Activated CD8-positive, alpha-beta memory T cell treated with anti-CD3 and anti-CD28 coated beads, Interleukin-2, amount 50 U/mL, for 24 hours (primary cell): ENCODE measurements around the gene FXR2.
"Not testable (repeated sequence)": the region's sequence is repeated elsewhere in the genome, so short reads cannot be mapped to it uniquely, and the experiment has no call there.

Experiments used
- DNase-seq: peaks from one replicate; pipeline ENCODE4 v3.0.0-alpha.2; 2020; ENCODE audit errors: extremely low read depth

FXR2 gene

DNA sequence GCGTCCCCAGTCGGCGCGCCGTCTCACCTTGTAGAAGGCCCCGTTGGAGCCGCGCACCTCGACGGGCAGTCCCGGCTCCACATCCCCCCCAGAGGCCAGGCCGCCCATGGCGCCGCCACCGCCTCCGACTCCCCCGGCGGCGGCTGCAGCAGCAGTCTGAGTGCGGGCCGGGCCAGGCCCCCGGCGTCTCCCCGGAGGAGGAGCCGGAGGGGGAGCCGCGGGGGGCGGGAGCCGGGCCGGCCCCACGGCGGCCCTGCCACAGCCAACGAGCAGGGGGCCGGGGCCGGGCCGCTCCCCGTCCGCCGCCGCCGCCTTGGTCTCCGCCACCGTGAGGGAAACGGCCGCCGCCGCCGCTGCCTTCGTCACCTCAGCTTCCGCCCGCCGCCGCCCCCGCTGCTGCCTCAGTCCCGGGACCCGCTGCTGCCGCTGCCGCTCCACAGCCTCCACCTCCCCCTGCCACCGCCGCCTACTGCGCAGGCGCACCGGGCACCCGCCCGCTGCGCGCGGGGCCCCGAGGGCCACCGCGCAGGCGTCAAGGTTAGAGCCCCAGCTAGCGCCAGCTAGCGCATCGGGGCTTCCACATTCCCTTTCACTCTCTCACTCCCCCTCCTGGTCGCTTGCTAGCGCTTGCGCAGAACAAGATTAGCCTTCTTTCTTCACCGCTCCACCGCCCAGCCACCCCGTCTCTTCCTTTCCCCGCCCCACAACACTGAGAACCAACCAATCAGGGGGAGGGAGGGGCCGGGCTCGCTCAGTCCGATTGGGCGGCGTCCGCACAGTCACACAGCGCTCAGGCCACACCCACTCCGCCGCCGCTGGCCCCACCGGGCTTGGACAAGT is at the start of gene FXR2:
Gene FXR2, minus strand, starts transcription at position 473 of the 840 bp plus-strand sequence. Its CDS starts 365 bp downstream, at position 108.
- peak; percentile 99 for DNase-seq

- DNase-seq = no peak
Measured at GRCh38 chr17:7656958-7657609, 42.4 kb upstream of the FXR2 start.

DNA sequence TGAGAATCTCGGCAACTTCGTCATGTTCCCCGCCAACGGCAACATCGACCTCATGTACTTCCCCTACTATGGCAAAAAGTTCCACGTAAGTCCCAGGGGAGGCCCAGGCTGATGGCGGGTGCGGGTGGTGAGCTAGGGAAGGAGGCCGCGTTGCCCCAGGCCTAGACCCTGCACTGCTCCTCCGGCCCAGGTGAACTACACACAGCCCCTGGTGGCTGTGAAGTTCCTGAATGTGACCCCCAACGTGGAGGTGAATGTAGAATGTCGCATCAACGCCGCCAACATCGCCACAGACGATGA is 40.8 kb upstream of the FXR2 start:
- DNase-seq = no peak

- no peak for DNase-seq
Measured at GRCh38 chr17:7654832-7655540, 40.3 kb upstream of the FXR2 start.

- no peak for DNase-seq
Measured at GRCh38 chr17:7652388-7653356, 38.0 kb upstream of the FXR2 start.

DNA sequence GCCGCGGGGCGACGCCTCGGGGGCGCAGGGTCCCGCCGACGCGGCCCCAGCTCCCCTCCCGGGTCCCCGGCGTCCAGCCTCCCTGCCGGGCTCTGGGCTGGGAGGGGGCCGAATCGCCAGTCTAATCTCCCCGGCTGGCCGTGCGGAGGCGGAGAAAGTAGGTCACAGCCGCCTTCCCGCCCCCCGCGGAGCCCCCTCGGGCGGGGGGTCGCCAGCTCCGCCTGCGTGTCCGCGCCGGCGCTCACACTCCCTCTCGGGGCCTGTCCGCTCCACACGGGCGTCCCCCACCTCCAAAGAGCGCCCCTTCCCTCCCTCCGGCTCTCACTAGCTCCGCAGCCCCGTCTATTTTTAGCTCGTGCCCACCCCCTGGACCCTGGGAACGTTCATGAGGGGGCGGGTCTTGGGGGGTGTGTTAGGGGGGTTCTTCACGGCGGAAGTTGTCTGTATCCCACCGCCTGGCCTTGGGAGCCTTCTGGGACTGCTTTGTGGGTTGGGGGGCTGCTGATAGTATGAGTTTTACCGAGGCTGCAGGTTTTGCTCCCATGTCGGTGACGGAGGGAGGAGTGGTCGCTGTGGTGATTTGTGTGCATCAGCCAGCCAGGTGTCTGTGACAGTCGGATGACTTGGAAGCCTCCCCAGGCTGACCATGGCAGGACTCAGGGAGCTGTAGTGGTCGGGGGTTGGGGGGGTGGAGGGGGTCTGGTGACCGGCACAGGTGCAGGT is 37.1 kb upstream of the FXR2 start:
- no peak for DNase-seq

- no peak for DNase-seq
Measured at GRCh38 chr17:7651097-7651664, 36.5 kb upstream of the FXR2 start.

DNA sequence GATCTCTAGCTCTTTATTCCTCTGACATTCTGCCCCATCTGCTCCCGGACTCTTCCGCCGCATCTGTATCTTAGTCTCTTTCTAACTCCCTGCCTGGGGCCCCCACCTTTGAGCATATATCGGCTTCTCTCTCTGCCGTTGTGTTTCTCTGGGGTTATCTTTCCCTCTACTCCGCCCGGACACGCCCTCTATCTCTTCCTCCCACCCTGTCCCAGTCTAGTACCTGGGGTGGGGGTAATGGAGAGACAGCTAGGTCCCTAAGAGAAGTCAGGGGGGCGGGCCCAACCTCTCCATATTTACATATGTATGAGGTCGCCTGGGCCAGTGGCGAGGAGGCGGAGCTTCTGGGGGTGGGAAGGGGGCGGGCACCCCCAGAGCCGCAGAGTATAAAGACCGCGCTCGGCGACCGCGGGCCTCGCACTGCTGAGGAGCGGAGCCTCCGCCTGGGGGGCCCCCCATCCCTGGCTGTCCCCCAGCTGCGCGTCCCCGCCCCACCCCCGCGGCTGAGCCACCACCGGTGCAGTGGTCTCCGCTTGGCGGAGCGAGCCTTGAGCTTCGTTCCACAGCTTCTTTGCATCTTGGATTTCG is 35.9 kb upstream of the FXR2 start, which contains the start of gene ATP1B2:
Gene ATP1B2, plus strand, starts transcription at position 418 of the 588 bp plus-strand sequence. CDS start 593 bp downstream, outside the sequence.
- peak; percentile 33 for DNase-seq

DNA sequence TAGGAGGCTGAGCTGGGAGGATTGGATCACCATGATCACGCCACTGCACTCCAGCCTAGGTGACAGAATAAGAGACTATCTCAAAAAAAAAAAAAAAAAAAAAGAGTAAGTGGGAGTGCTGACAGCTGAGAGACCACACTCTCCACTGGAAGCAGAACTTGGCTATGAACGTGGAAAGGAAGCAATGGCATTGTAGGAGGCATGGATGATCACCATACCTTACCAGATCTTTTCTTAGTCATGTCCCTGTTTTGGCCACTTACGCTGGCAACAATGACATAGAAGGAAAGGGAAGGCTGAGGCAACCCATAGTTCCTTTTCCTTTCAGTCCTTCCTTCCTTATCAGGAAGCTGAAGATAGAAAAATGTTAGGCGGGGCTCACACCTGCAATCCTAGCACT is 32.3 kb upstream of the FXR2 start:
- no peak for DNase-seq

DNA sequence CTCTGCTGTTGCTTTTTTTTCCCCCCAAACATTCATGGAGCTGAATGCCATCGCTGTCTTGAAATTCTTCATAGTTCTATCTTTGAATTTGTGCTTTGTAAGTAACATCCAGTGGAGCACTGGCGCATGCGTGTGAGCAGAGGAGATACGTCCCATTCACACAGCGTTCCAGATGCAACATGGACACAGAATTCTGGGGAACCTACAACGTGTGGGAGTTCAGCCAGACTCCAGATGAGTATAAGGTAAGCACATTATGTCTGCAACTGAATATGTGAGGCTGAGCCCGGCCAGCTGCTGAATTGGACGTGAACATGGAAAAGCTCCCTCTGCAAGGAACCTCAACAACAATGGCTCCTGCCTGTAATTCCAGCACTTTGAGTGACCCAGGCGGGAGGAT is 31.8 kb upstream of the FXR2 start:
- no peak for DNase-seq

- no peak for DNase-seq
Measured at GRCh38 chr17:7644775-7645174, 30.1 kb upstream of the FXR2 start.

GRCh38 chr17:7641635-7642034 is 26.9 kb upstream of the FXR2 start:
- not testable (repeated sequence) for DNase-seq

DNA sequence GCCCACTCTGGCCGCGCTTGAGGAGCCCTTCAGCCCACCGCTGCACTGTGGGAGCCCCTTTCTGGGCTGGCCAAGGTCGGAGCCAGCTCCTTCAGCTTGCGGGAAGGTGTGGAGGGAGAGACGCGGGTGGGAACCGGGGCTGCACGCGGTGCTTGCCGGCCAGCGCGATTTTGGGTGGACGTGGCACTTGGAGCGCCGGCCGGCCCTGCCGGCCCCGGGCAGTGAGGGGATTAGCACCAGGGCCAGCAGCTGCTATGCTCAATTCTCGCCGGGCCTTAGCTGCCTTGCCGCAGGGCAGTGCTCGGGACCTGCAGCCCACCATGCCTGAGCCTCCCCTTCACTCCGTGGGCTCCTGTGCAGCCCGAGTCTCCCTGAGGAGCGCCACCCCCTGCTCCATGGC is 26.1 kb upstream of the FXR2 start:
- no peak for DNase-seq

GRCh38 chr17:7636163-7636562 is 21.5 kb upstream of the FXR2 start:
- DNase-seq = no peak

DNA sequence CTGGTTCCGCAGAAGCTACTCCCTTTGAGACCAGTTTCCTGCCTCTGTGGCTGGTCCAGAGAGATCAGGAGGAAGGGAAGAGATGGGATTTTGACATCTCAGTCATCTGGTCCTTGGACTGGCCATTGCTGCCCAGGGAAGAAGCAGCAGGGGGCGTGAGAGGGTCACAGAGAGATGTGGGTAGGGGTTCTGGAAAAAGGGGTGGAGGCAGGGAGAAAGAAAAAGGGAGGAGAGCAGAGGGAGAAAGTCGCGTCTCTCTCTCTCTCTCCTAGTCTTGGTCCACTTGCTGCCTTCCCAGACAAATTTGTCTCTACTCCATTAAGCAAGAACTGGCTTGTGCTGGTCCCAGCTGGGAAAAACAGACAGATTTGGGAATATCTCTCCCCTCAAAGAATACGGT is 19.7 kb upstream of the FXR2 start:
- no peak for DNase-seq

- no peak for DNase-seq
Measured at GRCh38 chr17:7633093-7633492, 18.4 kb upstream of the FXR2 start.

- no peak for DNase-seq
Measured at GRCh38 chr17:7632492-7632894, 17.8 kb upstream of the FXR2 start.

GRCh38 chr17:7631398-7632380 is 17.0 kb upstream of the FXR2 start:
- no peak for DNase-seq
